ENCODE data around the gene ABLIM2.

Gene ABLIM2

GRCh38 chr4:8001564-8002355 lies 156.9 kb downstream of the ABLIM2 start:
- no peak for DNase-seq (ENCODE audit: low spot score)

DNA sequence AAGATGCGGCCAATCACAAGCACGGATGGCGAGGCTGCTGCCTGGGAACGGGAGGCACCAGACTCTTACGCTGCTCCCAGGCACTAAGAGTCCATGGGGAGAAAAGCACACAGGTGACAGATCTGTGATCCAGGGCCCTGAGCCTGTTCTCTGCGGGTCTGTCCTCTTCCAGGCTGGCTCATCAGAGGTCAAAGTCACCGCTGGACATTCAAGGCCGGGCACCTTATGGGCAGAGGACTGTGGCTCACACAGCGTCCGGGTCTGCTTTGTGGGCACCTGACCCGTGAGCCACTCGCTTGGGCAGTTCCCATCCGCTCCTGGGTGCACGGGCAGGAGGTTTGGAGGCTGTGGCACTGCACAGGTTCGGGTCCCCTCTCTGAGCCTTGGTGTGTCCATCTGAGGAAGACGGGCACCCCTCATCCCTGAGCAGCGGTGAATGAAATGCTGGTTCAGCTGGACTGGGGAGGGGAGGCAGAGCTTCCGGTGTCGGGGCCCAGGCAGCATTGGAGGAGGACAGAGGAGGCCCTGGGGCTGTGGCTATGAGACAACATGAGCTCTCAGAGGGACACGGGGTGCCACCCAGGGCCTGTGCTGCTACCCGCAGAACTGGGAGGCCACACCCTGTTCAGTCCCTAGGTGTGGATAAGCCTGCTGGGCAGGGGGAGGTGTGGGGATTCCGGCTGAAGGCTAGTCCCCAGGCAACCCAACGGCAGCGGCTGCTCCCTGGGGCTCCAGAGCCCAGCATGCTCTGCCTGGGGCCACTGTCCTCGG lies 157.7 kb downstream of the ABLIM2 start:
- DNase-seq (ENCODE audit: low spot score), result no peak

DNA sequence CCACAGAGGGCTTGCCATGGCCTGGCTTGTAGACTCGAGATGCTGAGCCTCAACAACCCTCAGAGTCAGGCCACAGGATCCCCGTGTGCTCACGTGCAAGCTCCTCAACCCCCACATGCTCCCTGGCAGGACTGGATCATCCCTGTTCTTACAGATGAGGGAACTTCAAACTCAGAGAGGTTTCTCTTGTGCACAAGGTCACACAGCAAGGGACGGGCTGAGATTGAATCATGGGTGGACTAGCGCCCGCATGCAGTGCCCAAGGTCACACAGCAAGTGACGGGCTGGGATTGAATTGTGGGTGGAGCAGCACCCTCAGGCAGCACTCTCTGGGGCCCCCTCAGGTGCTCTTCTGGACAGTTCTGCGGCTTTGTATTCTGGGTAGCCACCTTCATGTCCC lies 158.4 kb downstream of the ABLIM2 start:
- no peak for DNase-seq (ENCODE audit: low spot score)

- DNase-seq (ENCODE audit: low spot score), result no peak
Observed at GRCh38 chr4:7999695-8000094, 158.9 kb downstream of the ABLIM2 start.

GRCh38 chr4:7999279-7999678 lies 159.3 kb downstream of the ABLIM2 start:
- DNase-seq (ENCODE audit: low spot score), result no peak

DNA sequence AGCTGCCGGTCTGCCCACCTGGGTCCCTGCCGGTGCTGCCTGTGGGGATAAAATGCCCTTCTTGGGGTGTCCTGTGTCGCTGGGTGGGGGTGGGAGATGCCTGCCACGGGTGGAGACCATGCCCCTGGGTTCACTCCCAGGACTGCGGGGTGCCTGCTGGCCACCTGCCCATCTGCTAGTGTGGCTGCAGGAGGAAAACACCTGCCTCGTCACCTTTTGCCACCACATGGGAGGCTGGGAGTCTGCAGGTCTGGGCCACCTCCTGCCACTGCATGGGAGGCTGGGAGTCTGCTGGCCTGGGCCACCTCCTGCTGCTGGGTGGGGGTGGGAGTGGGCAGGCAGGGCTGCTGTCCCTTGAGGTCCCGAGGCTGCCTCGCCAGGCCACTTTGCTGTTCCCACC lies 160.2 kb downstream of the ABLIM2 start:
- no peak for DNase-seq (ENCODE audit: low spot score)

DNA sequence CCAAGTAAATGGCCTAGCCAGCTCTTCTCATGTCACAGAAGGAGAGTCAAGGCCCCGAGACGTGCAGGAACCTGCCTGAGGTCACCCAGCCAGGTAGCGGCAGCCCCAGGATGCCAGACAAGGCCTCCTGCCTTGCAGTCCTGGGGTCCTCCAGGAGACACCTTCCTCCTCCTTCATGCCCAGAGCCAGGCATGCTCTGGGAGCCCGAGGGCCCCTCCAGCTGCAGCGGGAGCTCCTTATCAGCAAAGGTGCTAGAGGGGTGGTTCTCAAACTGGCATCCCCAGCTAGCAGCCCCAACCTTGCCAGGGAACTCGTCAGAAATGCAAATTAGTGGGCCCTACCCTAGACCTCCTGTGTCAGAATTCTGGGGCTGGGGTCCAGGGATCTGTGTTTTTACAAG lies 162.7 kb downstream of the ABLIM2 start:
- DNase-seq (ENCODE audit: low spot score), result no peak

GRCh38 chr4:7995135-7995534 lies 163.5 kb downstream of the ABLIM2 start:
- no peak for DNase-seq (ENCODE audit: low spot score)

GRCh38 chr4:7993671-7994070 lies 164.9 kb downstream of the ABLIM2 start:
- DNase-seq (ENCODE audit: low spot score), result no peak

GRCh38 chr4:7992846-7993245 lies 165.8 kb downstream of the ABLIM2 start:
- no peak for DNase-seq (ENCODE audit: low spot score)

GRCh38 chr4:7990807-7991459 lies 167.7 kb downstream of the ABLIM2 start:
- no peak for DNase-seq (ENCODE audit: low spot score)

DNA sequence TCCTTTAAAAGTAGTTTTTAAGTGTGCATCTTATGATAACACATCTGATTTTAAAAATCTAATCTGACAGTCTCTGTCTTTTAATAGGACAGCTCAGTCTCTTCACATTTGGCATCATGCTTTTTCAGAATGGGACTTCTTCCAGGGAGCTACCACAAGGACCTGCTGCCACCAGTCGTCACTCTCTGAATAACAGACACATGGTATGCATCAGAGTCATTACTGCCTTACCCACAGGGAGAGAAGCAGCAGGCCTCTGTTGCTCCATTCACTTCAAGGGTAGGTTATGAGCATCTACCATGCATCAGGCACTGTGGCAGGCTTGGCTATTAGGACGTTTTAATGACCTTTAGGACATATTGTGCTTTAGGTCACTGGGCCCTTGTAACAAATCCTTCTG lies 169.0 kb downstream of the ABLIM2 start:
- no peak for DNase-seq (ENCODE audit: low spot score)

- DNase-seq (ENCODE audit: low spot score), result no peak
Observed at GRCh38 chr4:7988437-7988836, 170.2 kb downstream of the ABLIM2 start.

GRCh38 chr4:7987148-7987989 lies 171.2 kb downstream of the ABLIM2 start:
- peak; percentile 84 for DNase-seq (ENCODE audit: low spot score)

DNA sequence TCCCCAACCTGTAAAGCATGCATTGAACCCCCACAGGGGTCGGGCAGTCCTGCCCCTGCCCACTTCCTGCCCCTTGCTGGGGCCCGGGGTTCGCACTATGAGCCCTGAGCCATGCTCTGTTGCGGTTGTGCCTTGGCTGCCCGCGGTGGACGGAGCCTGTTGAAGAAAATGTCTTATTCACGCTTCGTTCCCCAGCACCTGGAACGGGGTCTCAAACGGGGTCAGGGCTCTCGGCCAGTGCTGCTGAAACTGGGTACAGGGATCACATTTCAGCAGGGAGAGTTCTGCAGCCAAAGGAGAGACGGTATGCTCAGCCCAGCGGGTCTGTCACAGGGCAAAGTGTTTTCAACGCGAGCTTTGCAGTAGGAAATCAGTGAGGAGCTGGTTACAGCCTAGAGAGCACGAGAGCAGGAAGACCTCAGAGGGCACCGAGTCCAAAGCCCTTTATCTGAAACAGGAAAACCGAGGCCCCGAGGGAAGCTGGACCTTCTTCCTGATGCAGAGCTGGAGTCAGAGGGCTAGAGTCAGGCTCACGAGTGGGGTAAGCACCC lies 172.6 kb downstream of the ABLIM2 start:
- DNase-seq (ENCODE audit: low spot score), result no peak

GRCh38 chr4:7985072-7985471 lies 173.5 kb downstream of the ABLIM2 start:
- DNase-seq (ENCODE audit: low spot score), result no peak

DNA sequence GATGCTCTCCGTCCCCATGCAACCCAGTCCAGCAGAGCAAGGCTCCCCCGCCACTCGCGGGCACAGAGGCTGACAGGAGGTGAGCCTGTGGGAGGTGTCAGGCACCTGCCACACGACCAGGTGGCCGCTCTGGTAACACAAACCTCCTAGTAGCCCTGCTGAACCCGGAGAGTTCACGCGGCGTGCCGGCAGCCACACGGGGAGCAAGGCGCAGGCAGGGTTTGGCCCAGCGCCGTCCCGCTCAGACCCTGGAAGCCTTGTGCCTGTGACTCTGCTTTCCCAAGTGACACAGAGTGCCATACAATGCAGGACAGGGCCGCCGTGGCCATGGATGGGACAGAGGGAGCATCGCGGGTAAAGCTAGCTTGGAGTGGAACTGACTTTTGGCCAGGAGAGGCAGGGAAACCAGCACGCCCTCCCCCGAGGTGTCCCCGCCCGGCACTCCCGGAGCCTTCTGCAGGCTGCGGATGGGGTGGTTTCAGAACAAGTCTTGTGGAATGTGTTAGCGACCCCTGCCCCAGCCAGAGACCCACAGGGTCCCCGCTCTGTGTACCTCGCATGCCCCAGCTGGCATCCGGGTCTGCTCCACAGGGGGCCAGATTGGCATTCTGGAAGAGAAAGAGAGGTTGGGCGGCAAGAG lies 174.2 kb downstream of the ABLIM2 start:
- no peak for DNase-seq (ENCODE audit: low spot score)

DNA sequence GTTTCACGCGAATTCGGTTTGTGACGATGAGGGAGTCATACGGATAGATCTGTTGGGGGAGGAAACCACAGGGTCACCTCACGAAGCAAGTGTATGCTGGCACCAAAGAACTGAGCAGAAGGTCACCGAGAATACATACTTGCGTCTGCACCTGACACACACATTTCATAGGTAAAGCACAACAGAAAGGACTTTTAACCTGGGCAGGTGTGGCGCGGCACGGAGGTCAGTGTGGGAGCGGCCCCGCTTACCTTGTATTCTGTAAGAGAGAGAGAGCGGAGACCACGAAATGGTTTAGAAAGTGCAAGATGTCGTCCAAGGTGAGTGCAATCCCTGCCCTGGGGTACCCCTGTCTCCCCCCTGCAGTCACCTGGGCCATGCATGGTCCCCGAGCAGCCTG lies 175.3 kb downstream of the ABLIM2 start:
- no peak for DNase-seq (ENCODE audit: low spot score)

DNA sequence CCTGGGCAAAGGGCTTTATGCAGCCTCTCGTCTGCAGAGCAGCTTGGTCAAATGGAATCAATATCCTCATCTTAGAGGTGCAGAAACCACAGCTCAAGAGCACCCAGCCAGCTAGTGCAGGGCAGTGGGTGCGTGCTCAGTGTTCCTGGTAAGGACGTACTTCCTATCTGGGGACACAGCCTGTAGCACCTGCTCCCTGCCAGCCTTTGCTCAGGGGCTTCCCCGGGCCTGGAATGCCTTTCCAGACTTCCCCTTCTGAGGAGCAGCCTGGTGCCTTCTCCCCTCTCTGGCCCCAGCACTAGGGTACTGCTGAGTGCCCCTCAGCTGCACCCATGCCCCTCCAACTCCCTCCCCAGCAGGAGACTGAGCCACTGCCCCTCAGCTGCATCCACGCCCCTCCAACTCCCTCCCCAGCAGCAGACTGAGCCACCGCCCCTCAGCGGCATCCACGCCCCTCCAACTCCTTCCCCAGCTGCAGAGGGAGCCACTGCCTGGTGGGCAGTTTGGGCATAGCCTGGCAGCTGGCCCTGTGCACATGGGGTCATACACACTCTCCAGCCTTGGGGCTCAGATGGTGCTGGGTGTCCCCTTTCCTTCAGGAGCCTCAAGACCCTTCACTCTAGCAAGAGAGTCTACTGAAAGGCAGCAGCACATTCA lies 176.7 kb downstream of the ABLIM2 start:
- DNase-seq (ENCODE audit: low spot score), result no peak

GRCh38 chr4:7980036-7980435 lies 178.6 kb downstream of the ABLIM2 start:
- no peak for DNase-seq (ENCODE audit: low spot score)

GRCh38 chr4:7979652-7979968 lies 179.0 kb downstream of the ABLIM2 start:
- DNase-seq (ENCODE audit: low spot score), result no peak

All from CD4-positive, alpha-beta T cell treated with Interleukin-2 at 100 ng/mL for 4 hours (primary cell).